CD4-positive, alpha-beta T cell treated with Interleukin-17A for 1 hour (primary cell): ENCODE data around the gene FAM217B.

Source experiments
- DNase-seq: peaks from one replicate; pipeline ENCODE4 v3.0.0-alpha.2; 2020

FAM217B gene, protein sequence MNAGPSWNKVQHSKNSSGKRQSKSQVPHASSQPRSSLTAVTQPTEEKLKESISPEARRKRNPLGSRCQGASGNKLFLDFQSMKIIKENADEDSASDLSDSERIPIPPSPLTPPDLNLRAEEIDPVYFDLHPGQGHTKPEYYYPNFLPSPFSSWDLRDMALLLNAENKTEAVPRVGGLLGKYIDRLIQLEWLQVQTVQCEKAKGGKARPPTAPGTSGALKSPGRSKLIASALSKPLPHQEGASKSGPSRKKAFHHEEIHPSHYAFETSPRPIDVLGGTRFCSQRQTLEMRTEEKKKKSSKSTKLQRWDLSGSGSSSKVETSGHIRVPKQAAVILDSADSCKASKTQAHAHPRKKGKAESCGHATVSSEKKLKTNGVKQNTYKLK

GRCh38 chr20:59940129-59940955, at the start of gene FAM217B, which contains the start of gene PPP1R3D:
Gene FAM217B (plus strand): TSS chr20:59940389. CDS start chr20:59943944, 3,555 bp downstream.
Gene PPP1R3D (minus strand): TSS chr20:59940305. CDS start chr20:59939931, 374 bp downstream.
- peak; percentile 87 for DNase-seq

- DNase-seq, result no peak
Measured at GRCh38 chr20:59891581-59891980, 48.6 kb upstream of the FAM217B start.

DNA sequence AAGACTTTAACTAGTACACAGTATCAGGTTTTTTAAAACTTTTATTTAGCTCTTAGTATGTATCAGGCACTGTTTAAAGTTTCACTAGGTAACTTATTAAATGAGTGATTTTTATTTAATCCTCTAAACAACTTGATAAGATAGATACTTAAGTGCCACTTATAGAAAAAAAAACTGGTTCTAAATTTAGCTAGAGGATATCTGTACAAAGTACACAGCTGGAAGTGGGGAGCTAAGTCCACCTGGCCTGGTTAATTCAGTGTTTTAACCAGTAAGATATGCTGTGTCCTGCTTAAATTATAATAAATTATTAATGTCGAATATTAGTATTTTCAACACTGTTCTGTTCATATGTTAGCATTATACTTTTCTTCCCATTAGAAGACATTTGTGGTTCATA, 44.3 kb upstream of the FAM217B start:
- no peak for DNase-seq

GRCh38 chr20:59902470-59902869, 37.7 kb upstream of the FAM217B start:
- no peak for DNase-seq

DNA sequence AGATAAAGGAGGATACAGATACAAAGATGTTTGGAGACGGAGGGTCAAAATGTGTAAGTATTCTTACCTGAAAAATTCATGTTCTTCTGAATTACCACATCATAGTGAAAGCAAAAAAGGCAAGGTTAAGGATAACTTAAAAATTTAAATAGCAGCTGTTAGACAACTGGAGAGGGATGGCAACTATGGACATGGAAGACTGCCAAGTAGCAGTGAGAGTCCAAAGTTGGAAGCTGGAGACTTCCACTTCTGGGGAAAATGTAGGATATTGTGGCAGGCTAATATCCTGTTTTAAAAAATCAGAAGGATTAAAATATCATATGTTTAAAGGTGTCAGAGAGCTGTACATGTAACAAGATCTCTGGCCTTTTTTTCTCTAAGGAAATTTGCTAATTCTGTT, 36.6 kb upstream of the FAM217B start:
- DNase-seq, result no peak

DNA sequence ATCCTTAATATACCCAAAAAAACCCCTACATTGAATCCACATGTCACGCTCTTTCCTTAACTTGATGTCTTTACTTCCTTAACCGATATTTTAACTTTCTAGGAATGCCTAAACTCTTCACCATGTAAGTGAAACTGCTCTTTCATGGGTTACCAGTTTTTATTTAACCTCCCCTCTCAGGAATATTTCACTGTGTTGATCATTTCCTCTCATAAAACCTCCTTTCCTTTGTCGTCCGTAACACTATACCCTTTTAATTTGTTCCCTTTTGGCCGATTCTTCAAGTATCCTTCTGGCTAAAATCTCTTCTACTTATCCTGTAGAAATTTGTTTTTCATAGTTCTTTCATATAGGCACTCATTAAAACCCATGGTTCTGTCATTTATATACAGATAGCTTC, 31.3 kb upstream of the FAM217B start:
- DNase-seq, result no peak

DNA sequence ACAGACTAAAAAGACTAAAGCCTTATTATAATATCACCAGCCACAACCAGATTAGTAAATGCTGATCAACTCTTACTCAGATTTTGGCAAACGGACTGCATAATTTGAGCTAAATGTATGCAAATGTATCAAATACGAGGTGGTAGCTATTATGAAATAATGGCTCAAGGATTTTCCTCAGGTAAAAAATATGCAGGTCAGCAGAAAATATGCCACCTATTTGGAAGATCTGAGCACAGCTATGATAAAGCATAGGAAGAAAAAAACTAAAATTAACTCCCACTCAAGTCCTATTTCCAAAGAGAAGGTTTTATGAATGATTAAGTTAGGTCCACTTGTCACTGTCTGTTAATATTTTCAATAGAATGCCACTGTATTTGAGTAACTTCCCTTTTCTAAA, 29.1 kb upstream of the FAM217B start:
- DNase-seq, result no peak

- DNase-seq, result no peak
Measured at GRCh38 chr20:59912609-59913008, 27.6 kb upstream of the FAM217B start.

DNA sequence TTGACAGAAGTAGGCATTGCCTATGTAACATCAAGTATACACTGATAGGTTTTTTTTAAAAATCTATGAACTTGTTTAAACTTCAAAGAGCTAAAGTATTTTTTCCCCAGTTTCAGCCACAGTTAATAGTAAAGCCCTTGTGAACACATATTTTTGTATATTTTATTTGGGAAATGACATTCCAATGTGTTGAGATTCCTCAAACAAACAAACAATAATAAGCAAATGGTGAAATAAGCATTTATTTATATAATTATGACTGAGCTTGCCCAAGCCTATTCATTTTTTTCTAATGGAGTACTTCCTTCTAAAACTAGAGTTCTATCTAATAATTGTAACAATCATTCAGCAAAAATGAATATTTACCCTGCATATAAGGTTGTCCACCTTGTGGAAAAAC, 19.2 kb upstream of the FAM217B start:
- no peak for DNase-seq

- no peak for DNase-seq
Measured at GRCh38 chr20:59923514-59923913, 16.7 kb upstream of the FAM217B start.

DNA sequence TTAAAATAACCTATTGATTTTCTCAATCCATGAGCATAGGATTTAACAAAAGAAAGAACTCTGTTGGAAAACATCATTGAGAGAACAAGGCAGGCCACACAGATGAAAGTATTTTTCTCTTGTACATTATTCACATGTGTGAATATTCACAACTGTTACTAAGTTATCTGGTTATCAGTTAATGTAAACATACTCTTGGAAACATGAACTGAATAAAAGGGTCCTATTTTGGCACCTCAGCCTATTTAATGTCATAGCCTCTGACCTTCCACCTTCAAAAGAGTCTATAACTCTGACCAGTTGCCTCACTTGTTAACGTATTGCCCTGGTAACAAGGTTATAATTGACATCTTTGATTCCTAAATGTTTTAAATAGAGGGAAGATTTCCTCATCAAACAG, 14.8 kb upstream of the FAM217B start:
- DNase-seq, result no peak

DNA sequence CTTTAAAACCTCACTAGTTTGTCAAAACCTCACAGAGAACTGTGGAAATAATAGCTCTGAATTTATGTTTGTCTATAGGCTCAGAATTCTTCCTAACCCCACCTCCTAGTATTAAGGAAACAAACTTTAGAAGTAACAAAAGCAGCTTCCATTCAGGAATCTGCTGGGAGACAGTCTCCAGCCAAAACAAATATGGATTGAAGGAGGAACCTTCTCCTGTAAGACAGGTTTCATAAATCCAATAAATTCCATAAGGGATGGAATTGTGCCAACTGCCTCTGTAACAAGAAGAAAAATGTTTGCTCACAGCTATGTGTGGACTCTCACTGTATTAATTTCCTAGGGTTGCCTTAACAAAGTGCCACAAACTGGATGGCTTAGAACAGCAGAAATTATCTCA, 14.3 kb upstream of the FAM217B start:
- no peak for DNase-seq

DNA sequence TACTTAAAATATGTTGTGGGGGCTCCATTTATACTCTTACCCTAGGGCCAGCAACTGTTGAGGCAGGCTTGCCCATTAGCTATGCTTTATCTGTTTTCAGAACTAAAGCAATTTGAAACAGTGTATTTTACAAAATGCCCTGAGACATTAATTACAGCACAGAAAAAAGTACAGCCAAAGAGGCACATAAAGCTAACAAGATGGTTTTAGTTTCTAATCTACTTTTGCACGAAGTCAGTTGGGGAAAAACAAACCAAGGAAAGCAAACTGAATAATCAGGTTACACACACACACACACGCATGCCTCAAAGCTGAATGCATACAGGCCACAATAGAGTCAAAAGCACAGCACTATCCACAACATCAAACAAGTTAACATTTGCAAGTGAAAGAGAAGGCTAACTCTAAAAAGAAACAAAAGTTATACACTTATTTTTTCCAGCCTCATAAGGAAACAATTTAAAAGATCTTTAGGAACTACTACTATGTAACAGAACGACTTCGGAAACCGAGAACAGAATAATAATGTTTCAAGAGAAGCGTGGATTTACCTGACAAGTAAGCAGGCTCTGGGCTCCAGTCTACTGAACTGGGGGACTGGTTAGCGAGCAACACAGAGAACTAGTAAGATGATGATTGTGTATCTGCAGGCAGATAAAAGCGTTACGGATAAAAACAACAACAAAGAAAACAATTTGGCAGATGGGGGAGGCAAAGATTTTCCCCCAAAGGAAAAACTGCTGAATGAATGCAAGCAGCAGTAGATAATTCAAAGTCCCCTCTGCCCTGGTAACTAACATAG, 8.5 kb upstream of the FAM217B start:
- no peak for DNase-seq

GRCh38 chr20:59932616-59933295, 7.4 kb upstream of the FAM217B start:
- no peak for DNase-seq

DNA sequence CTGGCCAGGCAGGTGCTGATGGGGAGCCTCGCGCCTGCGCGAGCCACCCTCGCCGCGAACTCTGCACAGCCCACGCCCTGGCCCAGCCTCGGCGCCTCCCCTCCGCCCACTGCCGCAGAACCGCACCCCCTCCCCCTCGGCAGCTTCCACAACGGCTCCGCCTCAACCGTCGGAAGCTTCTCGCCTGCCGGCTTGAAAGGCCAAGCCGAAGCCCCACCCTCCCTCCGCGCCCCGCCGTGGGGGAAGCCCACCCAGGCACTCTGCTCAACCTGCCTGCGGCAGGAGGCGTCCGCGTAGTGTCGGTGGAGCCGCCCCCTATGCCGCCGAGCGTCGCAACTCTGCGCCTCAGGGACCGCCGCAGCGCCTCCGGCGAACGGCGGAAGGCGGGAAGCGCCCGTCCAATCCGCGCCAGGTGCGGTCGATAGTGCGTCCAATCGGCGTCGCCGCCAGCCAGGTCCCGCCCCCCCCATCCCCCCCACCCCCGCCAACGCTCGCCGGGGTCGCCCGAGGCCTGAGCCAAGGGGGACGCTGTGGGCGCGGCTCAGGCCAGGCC, 6.8 kb upstream of the FAM217B start, which contains the start of gene SYCP2:
SYCP2 (minus strand) TSS at position 342 of the 553 bp plus-strand sequence. CDS start 11,224 bp downstream, outside the sequence.
- DNase-seq, result peak; percentile 69

- peak; percentile 76 for DNase-seq
Measured at GRCh38 chr20:59933849-59934585, 6.2 kb upstream of the FAM217B start.

GRCh38 chr20:59935457-59936185, 4.6 kb upstream of the FAM217B start:
- DNase-seq, result no peak

GRCh38 chr20:59936409-59936808, 3.8 kb upstream of the FAM217B start:
- DNase-seq, result no peak

DNA sequence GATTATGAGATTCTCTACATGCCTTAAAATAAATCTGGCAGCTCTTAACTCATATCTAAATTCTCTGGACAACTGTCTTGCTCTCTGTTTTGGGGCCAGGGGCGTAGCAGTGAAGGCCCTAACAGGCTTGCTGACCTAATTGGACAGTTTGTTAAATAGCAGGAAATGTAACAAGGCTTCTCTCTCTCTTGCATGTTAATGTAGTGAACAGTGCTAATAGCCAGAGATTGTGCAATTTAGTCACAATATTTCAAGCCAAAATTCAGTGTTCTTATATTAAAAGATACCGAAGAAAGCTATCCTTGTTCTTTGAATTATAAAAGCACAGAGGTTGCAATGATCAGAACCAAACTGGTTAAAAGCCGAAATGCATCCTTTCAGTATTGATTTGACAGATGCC, 3.0 kb upstream of the FAM217B start:
- DNase-seq, result no peak

GRCh38 chr20:59938221-59938620, 2.0 kb upstream of the FAM217B start:
- no peak for DNase-seq

DNA sequence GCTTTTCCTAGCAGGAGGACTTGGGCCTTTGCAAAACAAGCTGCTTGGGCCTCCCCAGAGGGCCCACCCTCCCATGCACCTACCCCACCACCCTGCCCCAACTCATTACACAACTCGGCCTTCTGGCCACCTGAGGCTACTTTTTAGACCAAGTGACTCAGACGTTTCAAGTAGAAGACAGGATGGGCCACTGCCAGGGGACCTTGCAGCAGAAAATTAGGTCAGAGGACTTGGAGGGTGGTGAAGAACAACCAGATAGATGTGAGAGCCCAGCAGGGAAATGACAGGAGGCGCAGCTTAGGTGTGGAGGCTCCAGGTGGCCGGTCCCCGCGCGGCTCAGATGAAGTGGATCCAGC, 1.5 kb upstream of the FAM217B start:
- DNase-seq, result no peak
